Stimulated activated effector memory CD8-positive, alpha-beta T cell treated with anti-CD3 and anti-CD28 coated beads, Interleukin-12 subunit alpha, Interleukin-12 subunit beta, amount 100 ng/mL, for 72 hours (primary cell): ENCODE results near the gene MAZ.
"Not testable (repeated sequence)": the region's sequence is repeated elsewhere in the genome, so short reads cannot be mapped to it uniquely, and the experiment has no call there.

ENCODE experiments used
- ATAC-seq: fragments of 150-1000 bp; cut with Tn5 transposase; 2 replicates; pipeline ENCODE4 v1.10.0; 2021
- DNase-seq, 2 donors: peaks; one replicate each; pipeline ENCODE4 v3.0.0; 2021 to 2022; ENCODE audit warnings: low spot score in 2 of 2
- H3K27ac Mint-ChIP-seq: one replicate; pipeline ENCODE4 v1.8.0; 2022; ENCODE audit warnings: mild to moderate bottlenecking, mixed read lengths
- H3K36me3 Mint-ChIP-seq: one replicate; pipeline ENCODE4 v1.8.0; 2022; ENCODE audit warnings: mild to moderate bottlenecking, mixed read lengths
- H3K4me1 Mint-ChIP-seq: one replicate; pipeline ENCODE4 v1.8.0; 2022; ENCODE audit warnings: mixed read lengths
- H3K4me3 Mint-ChIP-seq: one replicate; pipeline ENCODE4 v1.8.0; 2022; ENCODE audit warnings: mild to moderate bottlenecking, mixed read lengths
- H3K9me3 Mint-ChIP-seq: one replicate; pipeline ENCODE4 v1.8.0; 2022; ENCODE audit warnings: mixed read lengths

The MAZ gene

GRCh38 chr16:29806099-29806579, at the start of gene MAZ:
Gene MAZ, plus strand, starts transcription at chr16:29806529. Its CDS starts 173 bp downstream, at chr16:29806702.
- peaks cover 62% of the 10 kb centered on the region for H3K4me1 Mint-ChIP-seq
- H3K4me3 Mint-ChIP-seq, result peak within 1 kb of the TSS; percentile 97
- ATAC-seq (no peak), DNase-seq (peak in 1 of 2 donors; percentile 51)
- H3K9me3 Mint-ChIP-seq, result no peaks in the 10 kb centered on the region
- H3K27ac Mint-ChIP-seq, result peak within 1 kb of the TSS; percentile 100
- H3K36me3 Mint-ChIP-seq, result peaks cover 94% of the 10 kb centered on the region

GRCh38 chr16:29756654-29757053, 49.7 kb upstream of the MAZ start:
- Mint-ChIP-seq H3K4me3 (no peak overlapping the region), H3K9me3 (no peaks in the 10 kb centered on the region), H3K27ac (no peak overlapping the region), H3K4me1 (no peaks in the 10 kb centered on the region), H3K36me3 (no peaks in the 10 kb centered on the region)
- ATAC-seq (no peak), DNase-seq (no peak)

GRCh38 chr16:29757086-29757485, 49.2 kb upstream of the MAZ start:
- DNase-seq, H3K4me3 Mint-ChIP-seq, H3K27ac Mint-ChIP-seq, H3K9me3 Mint-ChIP-seq, H3K36me3 Mint-ChIP-seq, ATAC-seq, H3K4me1 Mint-ChIP-seq: not testable (repeated sequence)

- DNase-seq (no peak), ATAC-seq (no peak)
- Mint-ChIP-seq H3K36me3 (no peaks in the 10 kb centered on the region), H3K4me3 (no peak overlapping the region), H3K9me3 (no peaks in the 10 kb centered on the region), H3K4me1 (peaks cover 2% of the 10 kb centered on the region), H3K27ac (peak overlapping the region; percentile 75)
These were observed 48.3 kb upstream of the MAZ start for GRCh38 chr16:29757950-29758466.

- H3K4me3 Mint-ChIP-seq, result no peak overlapping the region
- ATAC-seq, result no peak
- no peaks in the 10 kb centered on the region for H3K36me3 Mint-ChIP-seq
- DNase-seq, result no peak
- no peaks in the 10 kb centered on the region for H3K9me3 Mint-ChIP-seq
- H3K4me1 Mint-ChIP-seq, result peaks cover 13% of the 10 kb centered on the region
- H3K27ac Mint-ChIP-seq, result no peak overlapping the region
These were observed 45.6 kb upstream of the MAZ start for GRCh38 chr16:29760567-29761279.

- DNase-seq, ATAC-seq, H3K9me3 Mint-ChIP-seq, H3K36me3 Mint-ChIP-seq, H3K4me3 Mint-ChIP-seq, H3K27ac Mint-ChIP-seq: not testable (repeated sequence)
- peaks cover 13% of the 10 kb centered on the region for H3K4me1 Mint-ChIP-seq
These were observed 45.1 kb upstream of the MAZ start for GRCh38 chr16:29761280-29761651.

GRCh38 chr16:29761882-29762281, 44.4 kb upstream of the MAZ start:
- DNase-seq (no peak), ATAC-seq (no peak)
- no peaks in the 10 kb centered on the region for H3K9me3 Mint-ChIP-seq
- H3K27ac Mint-ChIP-seq, result no peak overlapping the region
- H3K4me3 Mint-ChIP-seq, result no peak overlapping the region
- H3K4me1 Mint-ChIP-seq, result peaks cover 13% of the 10 kb centered on the region
- no peaks in the 10 kb centered on the region for H3K36me3 Mint-ChIP-seq

- Mint-ChIP-seq H3K36me3 (no peaks in the 10 kb centered on the region), H3K27ac (no peak overlapping the region), H3K4me3 (no peak overlapping the region), H3K9me3 (no peaks in the 10 kb centered on the region), H3K4me1 (peaks cover 13% of the 10 kb centered on the region)
- DNase-seq, result no peak
- ATAC-seq, result no peak
These were observed 43.0 kb upstream of the MAZ start for GRCh38 chr16:29763326-29763725.

GRCh38 chr16:29765167-29766032, 40.9 kb upstream of the MAZ start:
- DNase-seq (no peak), ATAC-seq (no peak)
- Mint-ChIP-seq H3K4me3 (no peak overlapping the region), H3K9me3 (no peaks in the 10 kb centered on the region), H3K4me1 (peaks cover 13% of the 10 kb centered on the region), H3K27ac (no peak overlapping the region), H3K36me3 (no peaks in the 10 kb centered on the region)

- DNase-seq, result no peak
- no peak for ATAC-seq
- H3K4me1 Mint-ChIP-seq, result peaks cover 13% of the 10 kb centered on the region
- H3K9me3 Mint-ChIP-seq, result no peaks in the 10 kb centered on the region
- no peaks in the 10 kb centered on the region for H3K36me3 Mint-ChIP-seq
- H3K27ac Mint-ChIP-seq, result no peak overlapping the region
- no peak overlapping the region for H3K4me3 Mint-ChIP-seq
These were observed 39.8 kb upstream of the MAZ start for GRCh38 chr16:29766571-29766970.

- H3K4me1 Mint-ChIP-seq, result peaks cover 13% of the 10 kb centered on the region
- H3K4me3 Mint-ChIP-seq, result no peak overlapping the region
- ATAC-seq, result no peak
These were observed 39.3 kb upstream of the MAZ start for GRCh38 chr16:29767062-29767461.

GRCh38 chr16:29769507-29769906, 36.8 kb upstream of the MAZ start:
- no peak overlapping the region for H3K27ac Mint-ChIP-seq
- H3K36me3 Mint-ChIP-seq, result no peaks in the 10 kb centered on the region
- H3K4me1 Mint-ChIP-seq, result peaks cover 11% of the 10 kb centered on the region
- no peaks in the 10 kb centered on the region for H3K9me3 Mint-ChIP-seq
- ATAC-seq, result no peak
- no peak for DNase-seq
- no peak overlapping the region for H3K4me3 Mint-ChIP-seq

More at GRCh38 chr16:29767062-29767461, 39.3 kb upstream of the MAZ start:
- H3K27ac Mint-ChIP-seq, result no peak overlapping the region
- no peaks in the 10 kb centered on the region for H3K36me3 Mint-ChIP-seq
- DNase-seq, result no peak
- no peaks in the 10 kb centered on the region for H3K9me3 Mint-ChIP-seq

- ATAC-seq (no peak), DNase-seq (no peak)
These were observed 35.9 kb upstream of the MAZ start for GRCh38 chr16:29770250-29770929.

GRCh38 chr16:29772330-29772729, 34.0 kb upstream of the MAZ start:
- peaks cover 12% of the 10 kb centered on the region for H3K4me1 Mint-ChIP-seq
- DNase-seq, H3K36me3 Mint-ChIP-seq, H3K27ac Mint-ChIP-seq, ATAC-seq, H3K4me3 Mint-ChIP-seq, H3K9me3 Mint-ChIP-seq: not testable (repeated sequence)

More at GRCh38 chr16:29770250-29770929, 35.9 kb upstream of the MAZ start:
- Mint-ChIP-seq H3K27ac (no peak overlapping the region), H3K4me1 (peaks cover 10% of the 10 kb centered on the region), H3K4me3 (no peak overlapping the region), H3K9me3 (no peaks in the 10 kb centered on the region), H3K36me3 (no peaks in the 10 kb centered on the region)

GRCh38 chr16:29774730-29775129, 31.6 kb upstream of the MAZ start:
- H3K9me3 Mint-ChIP-seq, result no peaks in the 10 kb centered on the region
- peaks cover 12% of the 10 kb centered on the region for H3K4me1 Mint-ChIP-seq
- DNase-seq (no peak), ATAC-seq (no peak)
- no peak overlapping the region for H3K27ac Mint-ChIP-seq
- no peaks in the 10 kb centered on the region for H3K36me3 Mint-ChIP-seq
- no peak overlapping the region for H3K4me3 Mint-ChIP-seq
